Superior temporal gyrus (tissue), 1 donor: Measurements from ENCODE around the gene GNB1L.
A peak's percentile ranks its signal among the peaks of the same experiment; 100 is the strongest.

ENCODE experiments used
- DNase-seq: peaks from one replicate; pipeline ENCODE4 v3.0.0-alpha.2; 2016; ENCODE audit errors: extremely low spot score

The GNB1L gene

GRCh38 chr22:19876314-19876940, 21.8 kb upstream of the GNB1L start:
- no peak for DNase-seq

- DNase-seq: no peak
Observed at GRCh38 chr22:19875531-19876313, 21.0 kb upstream of the GNB1L start.

- no peak for DNase-seq
Observed at GRCh38 chr22:19875061-19875530, 20.4 kb upstream of the GNB1L start.

GRCh38 chr22:19874307-19875060, 19.8 kb upstream of the GNB1L start:
- DNase-seq: no peak

GRCh38 chr22:19873960-19874306, 19.3 kb upstream of the GNB1L start:
- DNase-seq: no peak

GRCh38 chr22:19873138-19873959, 18.7 kb upstream of the GNB1L start:
- no peak for DNase-seq

DNA sequence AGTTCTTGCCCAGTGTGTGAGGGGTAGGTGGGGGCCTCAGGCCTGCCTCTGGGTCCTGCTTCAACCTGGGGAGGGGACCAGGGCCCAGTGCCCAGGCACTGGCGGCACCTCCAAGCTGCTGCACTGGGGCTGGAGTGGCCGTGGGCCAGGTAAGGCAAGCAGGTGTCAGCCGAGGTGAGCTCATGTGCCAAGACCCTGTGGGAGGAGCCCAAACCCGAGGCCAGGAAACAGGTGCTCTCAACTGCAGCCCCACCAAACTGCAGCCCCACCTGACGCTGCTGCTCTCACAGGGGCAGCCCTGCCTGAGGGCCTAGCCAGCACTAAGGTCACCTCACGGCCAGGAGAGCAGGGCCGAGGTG, 18.1 kb upstream of the GNB1L start:
- no peak for DNase-seq

- no peak for DNase-seq
Observed at GRCh38 chr22:19871845-19872778, 17.4 kb upstream of the GNB1L start.

DNA sequence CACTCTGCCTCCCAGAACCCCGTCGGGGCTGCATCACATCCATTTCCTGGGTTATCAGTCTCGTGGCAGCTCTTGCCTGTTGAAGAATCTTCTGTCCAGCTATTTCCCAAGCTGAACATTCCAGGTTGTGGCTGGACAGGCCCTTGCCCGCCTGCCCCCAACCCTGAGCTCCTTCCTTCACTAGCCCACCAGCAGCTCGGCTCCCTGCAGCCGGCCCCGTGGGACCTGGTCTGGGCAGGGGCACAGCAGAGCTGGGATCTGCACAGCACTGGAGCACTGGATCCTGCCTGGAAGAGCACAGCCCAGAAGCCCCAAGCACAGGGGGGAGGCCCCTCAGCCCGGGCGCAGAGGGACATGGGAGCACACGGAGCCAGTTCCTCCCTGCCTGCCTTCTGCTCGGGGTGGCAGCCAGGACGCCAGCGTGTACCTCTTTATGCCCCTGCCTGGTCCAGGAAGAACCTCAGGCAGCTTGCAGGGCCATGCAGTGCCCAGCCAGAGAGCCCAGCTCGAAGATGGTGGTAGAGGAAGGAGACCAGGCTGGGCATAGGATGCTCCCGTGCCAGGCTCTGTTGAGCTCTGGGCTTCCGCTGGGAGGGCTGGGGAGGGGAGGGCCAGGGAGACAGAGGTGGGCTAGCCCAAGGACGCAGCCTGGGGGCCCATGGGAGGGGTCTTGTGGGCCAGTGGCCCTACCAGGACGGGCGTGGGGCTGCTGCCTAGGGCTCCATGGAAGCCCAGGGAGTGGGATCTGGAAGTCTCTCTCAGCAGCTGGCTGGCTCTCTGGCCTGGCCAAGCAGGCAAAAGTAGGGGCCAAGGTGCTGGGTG, 16.6 kb upstream of the GNB1L start:
- no peak for DNase-seq

DNA sequence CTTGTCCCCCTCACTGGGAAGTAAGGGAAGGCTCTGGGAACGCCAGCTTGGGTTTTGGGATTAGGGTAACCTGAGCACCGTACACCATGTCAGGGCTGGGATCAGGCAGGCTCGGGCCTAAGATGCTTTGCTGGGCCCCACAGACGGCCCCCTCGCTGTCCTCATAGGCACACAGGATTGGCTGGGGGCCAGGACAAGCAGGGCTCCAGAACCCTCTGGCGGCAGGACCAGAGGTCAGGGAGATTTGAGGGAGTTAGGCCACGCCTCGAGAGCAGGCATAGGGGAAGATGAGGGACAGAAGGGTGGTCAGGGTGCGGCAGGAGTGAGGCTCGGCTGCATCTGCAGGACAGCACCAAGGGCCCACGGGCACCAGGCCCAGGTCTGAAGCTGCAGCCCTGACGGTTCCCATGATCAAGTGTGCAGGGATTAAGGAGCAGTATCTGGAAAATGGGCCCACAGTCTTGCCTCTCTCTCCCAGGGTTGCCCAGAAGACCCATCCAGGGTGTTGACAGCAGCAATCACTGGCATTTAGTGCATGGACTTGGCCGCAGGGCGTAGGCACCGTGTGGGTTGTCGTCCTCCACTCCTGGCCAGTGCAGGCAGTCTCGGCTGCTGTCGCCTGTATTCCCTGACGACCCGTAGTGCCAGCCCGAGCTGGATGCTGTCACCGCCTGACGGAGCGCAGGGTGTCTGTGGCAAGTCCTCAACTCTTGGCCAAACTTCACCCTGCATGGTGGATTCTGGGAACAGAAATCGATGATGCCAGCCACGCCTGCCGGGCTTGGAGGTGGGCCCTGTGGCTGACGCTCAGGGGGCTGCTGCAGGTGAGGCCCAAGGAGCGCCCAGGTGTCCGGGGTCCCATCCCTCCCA, 15.7 kb upstream of the GNB1L start:
- DNase-seq: no peak

GRCh38 chr22:19869497-19870152, 15.0 kb upstream of the GNB1L start:
- DNase-seq: no peak

DNA sequence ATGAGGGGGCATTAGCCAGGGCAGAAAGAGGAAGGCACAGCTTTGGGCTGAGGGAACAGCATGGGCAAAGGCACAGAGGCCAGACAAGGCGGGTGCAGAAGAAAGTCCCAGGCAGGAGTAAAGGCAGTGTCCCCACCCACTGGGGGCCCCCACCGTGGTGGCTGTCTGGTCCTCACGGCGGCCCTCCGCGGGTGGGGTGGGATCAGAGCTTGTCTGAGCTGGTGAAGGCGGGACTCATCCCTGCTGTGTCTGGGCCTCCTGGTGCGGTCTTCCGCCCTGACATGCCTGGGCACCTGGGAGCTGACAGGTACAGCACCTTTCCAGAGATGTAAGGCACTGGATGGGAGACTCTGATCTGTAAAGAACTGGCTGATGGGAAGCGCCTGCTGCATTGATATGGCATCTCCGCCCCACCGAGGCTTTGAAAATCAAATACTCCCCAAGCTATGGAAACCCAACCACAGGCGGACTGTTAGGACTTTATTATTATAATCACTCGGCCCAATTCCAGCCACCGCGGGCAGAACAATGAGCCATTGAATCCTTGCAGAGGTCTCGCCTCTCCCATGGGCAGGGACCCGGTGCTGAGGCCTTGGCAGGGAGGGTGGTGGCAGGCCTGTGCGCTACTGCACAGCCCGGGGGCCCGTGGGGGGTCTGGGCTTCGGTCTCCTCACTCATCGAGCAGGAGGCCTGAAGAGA, 14.2 kb upstream of the GNB1L start:
- peak; percentile 68 for DNase-seq

DNA sequence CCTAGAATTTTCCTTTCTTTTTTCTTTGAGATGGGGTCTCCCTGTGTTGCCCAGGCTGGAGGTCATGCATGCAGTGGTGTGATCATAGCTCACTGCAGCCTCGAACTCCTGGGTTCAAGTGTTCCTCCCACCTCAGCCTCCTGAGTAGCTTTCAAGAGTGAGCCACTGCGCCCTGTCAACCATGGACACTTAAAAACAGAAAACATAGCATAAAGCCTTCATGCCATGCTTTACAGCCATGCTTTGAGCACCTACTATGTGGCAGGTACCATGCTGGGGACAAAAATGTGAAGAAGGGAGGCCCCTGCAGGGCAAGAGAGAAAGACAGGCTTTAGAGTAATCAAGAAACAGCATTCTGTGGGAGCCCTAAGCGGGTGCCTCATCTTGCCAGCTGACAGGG, 13.7 kb upstream of the GNB1L start:
- DNase-seq: no peak

DNA sequence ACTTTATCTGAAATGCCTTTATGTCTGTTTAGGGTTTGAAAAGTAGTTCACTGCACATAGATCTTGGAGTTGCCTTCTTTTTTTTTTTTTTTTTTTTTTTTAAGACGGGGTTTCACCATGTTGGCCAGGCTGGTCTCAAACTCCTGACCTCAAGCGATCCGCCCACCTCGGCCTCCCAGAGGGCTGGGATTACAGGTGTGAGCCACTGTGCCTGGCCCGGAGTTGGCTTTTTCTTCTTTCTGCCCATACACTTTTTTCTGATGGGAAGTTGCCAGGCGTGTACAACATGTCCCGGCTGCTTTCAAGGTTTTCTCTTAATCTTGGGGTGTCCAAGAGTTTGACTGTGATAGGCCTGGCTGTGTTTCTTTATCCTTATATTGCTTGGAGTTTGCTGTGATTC, 12.9 kb upstream of the GNB1L start:
- DNase-seq: no peak

DNA sequence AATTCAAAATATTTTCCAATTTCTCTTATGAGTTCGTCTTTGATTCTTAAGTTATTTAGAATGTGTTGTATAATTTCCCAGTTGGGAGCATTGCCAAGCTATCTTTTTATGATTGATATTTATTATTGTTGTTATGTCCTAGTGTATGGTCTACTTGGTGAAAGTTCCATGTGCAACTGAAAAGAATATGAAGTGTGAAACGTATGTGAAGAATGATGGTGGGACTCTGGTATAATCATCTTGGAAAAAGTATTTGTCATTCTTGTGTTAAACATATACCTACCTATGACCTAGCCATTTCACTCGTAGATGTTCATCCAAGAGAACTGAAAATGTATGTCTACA, 12.0 kb upstream of the GNB1L start:
- DNase-seq: no peak

DNA sequence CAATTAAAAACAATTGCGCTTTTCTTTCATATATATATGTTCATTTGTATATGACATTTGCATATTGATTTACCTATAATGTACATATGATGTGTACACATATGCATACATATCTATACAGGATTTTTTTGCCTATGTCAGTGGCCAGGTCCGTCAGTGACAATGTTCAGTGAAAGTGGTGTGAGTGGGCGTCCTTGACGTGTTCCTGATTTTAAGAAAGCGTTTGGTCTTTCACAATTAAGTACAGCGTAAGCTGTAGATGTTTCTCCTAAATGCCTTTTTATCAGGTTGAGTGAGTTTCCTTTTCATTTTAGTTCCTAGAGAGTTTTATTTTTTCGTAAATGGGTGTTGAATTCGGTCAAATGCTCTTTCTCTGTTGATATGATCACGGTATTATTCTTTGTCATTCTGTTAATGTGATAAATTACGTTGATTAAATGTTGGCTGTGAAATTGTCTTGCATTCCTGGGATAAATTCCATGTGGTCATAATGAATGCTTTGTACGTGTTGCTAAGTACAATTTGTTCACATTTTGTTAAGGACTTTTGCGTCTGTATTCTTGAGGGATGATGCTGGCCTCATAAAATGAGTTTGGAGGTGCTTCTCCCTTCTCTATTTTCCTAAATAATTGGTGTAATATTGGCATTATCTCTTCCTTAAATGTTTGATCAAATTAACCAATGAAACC, 10.6 kb upstream of the GNB1L start:
- DNase-seq: no peak

GRCh38 chr22:19864538-19865106, 9.9 kb upstream of the GNB1L start:
- DNase-seq: no peak
